Hepatocyte (in vitro differentiated cells): Measurements from ENCODE around the gene MED15. TPM values are rescaled to one million over a fixed set of nuclear protein-coding genes. Genes with fewer than 3 reads are reported as not detected.
"Not testable (repeated sequence)": the region's sequence is repeated elsewhere in the genome, so short reads cannot be mapped to it uniquely, and the experiment has no call there.

ENCODE experiments used
- DNase-seq: peaks from one replicate; pipeline ENCODE4 v3.0.0-alpha.2; 2016; ENCODE audit warnings: low spot score
- H2AFZ ChIP-seq: fragments of 200-600 bp; sonication (generic); 2 replicates; pipeline ENCODE4 v1.6.0; 2016; ENCODE audit warnings: antibody characterized with exemption, mild to moderate bottlenecking
- H3K27ac ChIP-seq: fragments of 200-600 bp; sonication (generic); 2 replicates; pipeline ENCODE4 v1.5.1; 2016; ENCODE audit warnings: mild to moderate bottlenecking
- H3K27me3 ChIP-seq: fragments of 200-600 bp; sonication (generic); 2 replicates; pipeline ENCODE4 v1.6.1; 2016
- H3K36me3 ChIP-seq: fragments of 200-600 bp; sonication (generic); replicated peaks from 2 replicates; pipeline ENCODE4 v1.5.1; 2016; ENCODE audit warnings: low read depth; ENCODE audit not compliant: insufficient read depth
- H3K4me1 ChIP-seq: fragments of 200-600 bp; sonication (generic); 2 replicates; pipeline ENCODE4 v1.5.1; 2016; ENCODE audit warnings: mild to moderate bottlenecking, moderate library complexity; ENCODE audit not compliant: insufficient read depth
- H3K4me2 ChIP-seq: fragments of 200-600 bp; sonication (generic); 2 replicates; pipeline ENCODE4 v1.6.0; 2016
- H3K4me3 ChIP-seq: fragments of 200-600 bp; sonication (generic); 2 replicates; pipeline ENCODE4 v1.5.1; 2016; ENCODE audit warnings: mild to moderate bottlenecking
- H3K79me2 ChIP-seq: fragments of 200-600 bp; sonication (generic); 2 replicates; pipeline ENCODE4 v1.6.0; 2017; ENCODE audit warnings: mild to moderate bottlenecking
- H3K9me2 ChIP-seq: fragments of 200-600 bp; sonication (generic); replicated peaks from 2 replicates; pipeline ENCODE4 v1.6.0; 2017; ENCODE audit warnings: mild to moderate bottlenecking; ENCODE audit not compliant: insufficient read depth
- H3K9me3 ChIP-seq: fragments of 200-600 bp; sonication (generic); 2 replicates; pipeline ENCODE4 v1.5.1; 2016; ENCODE audit warnings: low read depth, mild to moderate bottlenecking
- H4K20me1 ChIP-seq: fragments of 200-600 bp; sonication (generic); 2 replicates; pipeline ENCODE4 v1.6.0; 2016; ENCODE audit warnings: mild to moderate bottlenecking; ENCODE audit not compliant: insufficient read depth, poor library complexity, severe bottlenecking
- EZH2 ChIP-seq: fragments of 200-600 bp; sonication (generic); IDR thresholded peaks from 2 replicates; pipeline ENCODE4 v1.6.1; 2016; ENCODE audit warnings: antibody characterized with exemption, mild to moderate bottlenecking, borderline replicate concordance
- EZH2phosphoT487 ChIP-seq: fragments of 200-600 bp; sonication (generic); IDR thresholded peaks from one replicate; pipeline ENCODE4 v1.6.1; 2018; ENCODE audit warnings: antibody characterized with exemption, mild to moderate bottlenecking, low read depth, moderate library complexity; ENCODE audit not compliant: unreplicated experiment, severe bottlenecking
- WGBS: methylation state at CpG from one replicate; pipeline ENCODE4 v1.1.6; 2016; ENCODE audit warnings: low lambda C conversion rate; ENCODE audit errors: missing lambda C conversion rate; 5-methylcytosine and 5-hydroxymethylcytosine counted together
- polyA plus RNA-seq: library from polyadenylated mRNA; unstranded; fragments of >200 nt; fragmentation: Nextera tagmentation; extraction: Ambion mirVana; gene quantifications from 2 replicates; pipeline ENCODE4 v1.2.1, GENCODE V29; 2016
- total RNA-seq: library from RNA; depleted of rRNA; stranded (reverse); fragments of >200 nt; gene quantifications from 2 replicates; pipeline ENCODE4 v1.2.3, GENCODE V29; 2014
- TF ChIP-seq, protein P1 (sequence below): fragments of 200-600 bp; sonication (generic); IDR thresholded peaks from 2 replicates; pipeline ENCODE4 v1.5.1; 2016; ENCODE audit warnings: antibody characterized with exemption, mild to moderate bottlenecking; ENCODE audit not compliant: poor library complexity

The MED15 gene
- total and polyA plus RNA-seq, 2 experiments from 2014 or later: 31.5 to 53.1 TPM

DNA sequence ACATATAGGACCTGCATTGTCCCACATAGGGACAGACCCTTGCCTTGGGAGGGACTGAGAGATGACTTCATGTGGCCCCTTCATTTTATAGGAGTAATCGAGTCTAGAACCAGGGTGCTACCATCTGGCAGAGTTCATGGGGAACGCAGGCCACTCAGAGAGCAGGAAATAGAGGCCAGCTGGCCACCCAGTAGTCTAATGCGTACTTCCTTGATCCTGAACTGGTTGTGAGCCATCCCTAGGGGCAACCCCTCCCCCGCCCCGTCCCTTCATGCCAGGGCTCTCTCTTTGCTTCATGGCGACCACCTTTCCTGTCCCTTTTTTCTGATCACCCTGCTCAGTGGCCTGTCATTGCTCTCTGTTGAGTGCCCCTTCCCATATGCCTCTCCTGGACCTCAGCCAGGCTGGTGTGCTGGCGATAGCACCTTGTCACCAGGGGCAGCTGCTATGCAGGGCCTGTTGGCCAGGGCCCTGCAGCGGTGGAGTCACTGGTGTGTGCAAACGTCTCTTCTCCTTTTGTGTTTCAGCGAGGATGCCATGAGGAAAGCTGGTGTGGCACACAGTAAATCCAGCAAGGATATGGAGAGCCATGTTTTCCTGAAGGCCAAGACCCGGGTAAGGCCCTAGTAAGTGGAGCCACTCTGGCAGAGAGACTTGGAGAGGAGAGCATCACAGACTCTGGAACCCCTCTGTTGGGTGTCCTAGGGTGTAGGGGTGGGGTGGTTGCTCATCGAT, 29.3 kb downstream of the MED15 start:
- Histone ChIP-seq H2AFZ (no peak overlapping the region), H3K4me2 (no peak overlapping the region), H3K79me2 (peaks cover 86% of the 10 kb centered on the region), H3K36me3 (no peaks in the 10 kb centered on the region), H3K9me2 (no peaks in the 10 kb centered on the region), H3K27ac (no peak overlapping the region), H3K27me3 (no peaks in the 10 kb centered on the region), H4K20me1 (peaks cover 27% of the 10 kb centered on the region), H3K4me3 (no peak overlapping the region), H3K4me1 (peaks cover 14% of the 10 kb centered on the region), H3K9me3 (no peaks in the 10 kb centered on the region)
- WGBS: 96% methylated on average over 10 of the region's 12 CpGs
- DNase-seq: no peak
- TF ChIP-seq EZH2 (no peak), EZH2phosphoT487 (no peak)
- TF ChIP-seq, protein P1, sequence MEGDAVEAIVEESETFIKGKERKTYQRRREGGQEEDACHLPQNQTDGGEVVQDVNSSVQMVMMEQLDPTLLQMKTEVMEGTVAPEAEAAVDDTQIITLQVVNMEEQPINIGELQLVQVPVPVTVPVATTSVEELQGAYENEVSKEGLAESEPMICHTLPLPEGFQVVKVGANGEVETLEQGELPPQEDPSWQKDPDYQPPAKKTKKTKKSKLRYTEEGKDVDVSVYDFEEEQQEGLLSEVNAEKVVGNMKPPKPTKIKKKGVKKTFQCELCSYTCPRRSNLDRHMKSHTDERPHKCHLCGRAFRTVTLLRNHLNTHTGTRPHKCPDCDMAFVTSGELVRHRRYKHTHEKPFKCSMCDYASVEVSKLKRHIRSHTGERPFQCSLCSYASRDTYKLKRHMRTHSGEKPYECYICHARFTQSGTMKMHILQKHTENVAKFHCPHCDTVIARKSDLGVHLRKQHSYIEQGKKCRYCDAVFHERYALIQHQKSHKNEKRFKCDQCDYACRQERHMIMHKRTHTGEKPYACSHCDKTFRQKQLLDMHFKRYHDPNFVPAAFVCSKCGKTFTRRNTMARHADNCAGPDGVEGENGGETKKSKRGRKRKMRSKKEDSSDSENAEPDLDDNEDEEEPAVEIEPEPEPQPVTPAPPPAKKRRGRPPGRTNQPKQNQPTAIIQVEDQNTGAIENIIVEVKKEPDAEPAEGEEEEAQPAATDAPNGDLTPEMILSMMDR: no peak

DNA sequence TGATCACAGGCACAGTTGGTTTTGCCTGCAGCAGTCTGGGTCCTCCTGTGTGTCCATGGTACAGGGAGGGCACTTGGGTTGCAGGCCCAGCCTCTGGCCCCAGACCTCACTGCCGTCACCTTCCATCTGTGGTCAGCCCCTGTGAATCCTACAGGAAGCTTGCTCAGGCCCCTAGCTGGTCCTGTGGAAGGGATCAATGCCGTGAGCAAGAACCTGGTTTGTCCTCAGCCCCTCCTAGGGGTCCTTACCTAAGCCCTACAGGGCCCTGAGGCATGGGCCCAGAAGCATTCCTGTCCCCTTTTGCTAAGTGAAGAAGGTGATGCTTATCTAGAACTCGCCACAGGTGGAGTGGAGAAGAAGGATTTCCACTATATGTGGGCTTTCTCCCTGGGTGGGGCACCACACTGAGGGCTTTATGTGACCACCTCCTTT, 29.9 kb downstream of the MED15 start:
- 96% methylated on average over 3 of the region's 3 CpGs for WGBS
- H3K36me3 ChIP-seq: no peaks in the 10 kb centered on the region
- H3K27ac ChIP-seq: no peak overlapping the region
- TF ChIP-seq, protein P1: no peak
- TF ChIP-seq EZH2 (no peak), EZH2phosphoT487 (no peak)
- no peak overlapping the region for H2AFZ ChIP-seq
- H3K4me1 ChIP-seq: peaks cover 8% of the 10 kb centered on the region
- no peak overlapping the region for H3K4me2 ChIP-seq
- no peak overlapping the region for H3K4me3 ChIP-seq
- no peaks in the 10 kb centered on the region for H3K27me3 ChIP-seq
- H4K20me1 ChIP-seq: peaks cover 23% of the 10 kb centered on the region
- no peak for DNase-seq
- H3K79me2 ChIP-seq: peaks cover 86% of the 10 kb centered on the region
- no peaks in the 10 kb centered on the region for H3K9me2 ChIP-seq
- H3K9me3 ChIP-seq: no peaks in the 10 kb centered on the region

DNA sequence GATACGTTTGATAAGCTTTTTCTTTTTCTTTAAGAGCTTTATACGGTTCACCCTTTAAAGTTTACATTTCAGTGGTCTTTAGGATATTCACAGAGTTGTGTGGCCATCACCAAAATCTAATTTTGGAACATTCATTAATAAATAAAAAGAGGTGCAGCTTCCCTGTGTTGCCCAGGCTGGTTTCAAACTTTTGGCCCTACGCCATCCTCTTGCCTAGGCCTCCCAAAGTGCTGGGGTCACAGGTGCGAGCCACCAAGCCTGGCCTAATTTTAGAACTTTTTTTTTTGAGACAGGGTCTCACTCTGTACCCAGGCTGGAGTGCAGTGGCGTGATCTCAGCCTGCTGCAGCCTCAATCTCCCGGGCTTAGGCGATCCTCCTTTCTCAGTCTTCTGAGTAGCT, 30.6 kb downstream of the MED15 start:
- Histone ChIP-seq H2AFZ (no peak overlapping the region), H4K20me1 (peaks cover 19% of the 10 kb centered on the region), H3K36me3 (no peaks in the 10 kb centered on the region), H3K9me2 (no peaks in the 10 kb centered on the region), H3K27ac (no peak overlapping the region), H3K4me2 (no peak overlapping the region), H3K4me3 (no peak overlapping the region), H3K4me1 (peaks cover 2% of the 10 kb centered on the region), H3K27me3 (no peaks in the 10 kb centered on the region), H3K79me2 (peaks cover 85% of the 10 kb centered on the region), H3K9me3 (no peaks in the 10 kb centered on the region)
- TF ChIP-seq EZH2phosphoT487 (no peak), EZH2 (no peak)
- DNase-seq: no peak
- 96% methylated on average over 7 of the region's 7 CpGs for WGBS

DNA sequence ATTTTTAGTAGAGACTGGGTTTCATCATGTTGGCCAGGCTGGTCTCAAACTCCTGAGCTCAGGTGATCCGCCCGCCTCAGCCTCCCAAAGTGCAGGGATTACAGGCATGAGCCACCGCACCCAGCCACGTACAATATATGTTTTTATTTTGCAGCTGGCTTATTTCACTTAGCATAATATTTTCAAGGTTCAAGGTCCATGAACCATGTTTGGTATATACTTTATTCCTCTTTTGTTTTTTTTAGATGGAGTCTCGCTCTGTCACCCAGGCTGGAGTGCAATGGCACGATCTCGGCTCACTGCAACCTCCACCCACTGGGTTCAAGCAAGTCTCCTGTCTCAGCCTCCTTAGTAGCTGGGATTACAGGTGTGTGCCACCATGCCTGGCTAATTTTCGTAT, 31.5 kb downstream of the MED15 start:
- 99% methylated on average over 8 of the region's 8 CpGs for WGBS
- H3K4me3 ChIP-seq, H2AFZ ChIP-seq, DNase-seq, H3K27me3 ChIP-seq, H3K9me2 ChIP-seq, H3K4me1 ChIP-seq, H3K4me2 ChIP-seq, H3K9me3 ChIP-seq, H3K36me3 ChIP-seq, H3K27ac ChIP-seq: not testable (repeated sequence)
- Histone ChIP-seq H3K79me2 (peaks cover 79% of the 10 kb centered on the region), H4K20me1 (peaks cover 17% of the 10 kb centered on the region)
